Subcutaneous abdominal adipose tissue (tissue), 5 donors: ENCODE data around the gene TUBB1.
A peak's percentile ranks its signal among the peaks of the same experiment; 100 is the strongest.

Source experiments
- H3K27ac ChIP-seq: one replicate; pipeline ENCODE4 v1.7.0; 2013; ENCODE audit warnings: low read depth, mild to moderate bottlenecking, inconsistent platforms, low read length, moderate library complexity
- H3K27me3 ChIP-seq, 5 donors: one replicate each; pipeline ENCODE4 v1.7.0; 2013; ENCODE audit warnings: low read length in 5 of 5, inconsistent platforms in 1 of 5; ENCODE audit not compliant: control insufficient read depth in 5 of 5, insufficient read depth in 4 of 5
- H3K36me3 ChIP-seq, 5 donors: one replicate each; pipeline ENCODE4 v1.7.0; 2013; ENCODE audit warnings: low read length in 5 of 5; ENCODE audit not compliant: control insufficient read depth in 5 of 5, insufficient read depth in 5 of 5
- H3K4me1 ChIP-seq, 5 donors: one replicate each; pipeline ENCODE4 v1.7.0; 2013; ENCODE audit warnings: low read length in 5 of 5, mild to moderate bottlenecking in 3 of 5, moderate library complexity in 1 of 5; ENCODE audit not compliant: control insufficient read depth in 5 of 5, insufficient read depth in 5 of 5
- H3K4me3 ChIP-seq, 5 donors: one replicate each; pipeline ENCODE4 v1.7.0; 2013; ENCODE audit warnings: low read length in 5 of 5, low read depth in 1 of 5
- H3K9ac ChIP-seq, 5 donors: one replicate each; pipeline ENCODE4 v1.7.0; 2013; ENCODE audit warnings: low read length in 5 of 5, mild to moderate bottlenecking in 4 of 5, moderate library complexity in 3 of 5
- H3K9me3 ChIP-seq, 5 donors: one replicate each; pipeline ENCODE4 v1.7.0; 2013; ENCODE audit warnings: low read length in 5 of 5; ENCODE audit not compliant: control insufficient read depth in 5 of 5
- donor health status: healthy.
- donor health status: healthy.
- donor health status: healthy.
- donor health status: healthy.
- donor health status: healthy.

TUBB1 gene

GRCh38 chr20:59026904-59027740, 7.9 kb downstream of the TUBB1 start:
- Histone ChIP-seq H3K4me1 (peaks cover 4 to 49% (median 45%) of the 10 kb centered on the region in 5 donors), H3K9me3 (no peaks in the 10 kb centered on the region), H3K4me3 (no peak overlapping the region), H3K9ac (peak overlapping the region in 1 of 5 donors; percentile 47), H3K27me3 (no peaks in the 10 kb centered on the region), H3K36me3 (peaks cover 33 to 73% (median 58%) of the 10 kb centered on the region in 5 donors), H3K27ac (peak overlapping the region; percentile 7)

DNA sequence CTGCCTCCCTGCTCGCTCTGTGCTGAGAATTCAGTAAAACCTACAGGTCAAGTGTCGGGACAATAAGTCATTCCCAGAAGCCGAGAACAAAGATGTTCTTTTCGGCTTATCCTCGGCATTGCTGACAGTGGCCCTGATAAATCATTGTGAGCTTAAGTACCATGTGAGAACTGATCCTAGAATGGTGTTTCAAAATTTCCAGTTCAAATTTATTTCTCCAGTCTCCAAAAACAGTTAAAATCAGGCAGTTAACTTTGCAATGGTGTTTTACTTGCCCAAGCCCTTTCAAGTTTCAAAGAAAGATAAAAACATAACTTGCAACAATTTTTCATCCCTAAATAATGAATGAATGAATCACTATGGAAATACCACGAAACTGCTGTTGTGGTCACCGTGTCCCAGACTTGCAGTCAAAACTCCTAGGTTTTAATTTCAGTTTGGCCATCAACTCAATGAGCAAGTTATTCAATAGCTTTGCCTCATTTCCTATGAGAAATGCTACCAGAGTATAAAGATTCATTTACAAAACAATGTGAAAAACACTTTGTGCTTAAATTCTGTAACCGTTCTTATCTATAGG, 8.6 kb downstream of the TUBB1 start:
- H3K4me3 ChIP-seq, result no peak overlapping the region
- H3K9ac ChIP-seq, result peak overlapping the region in 1 of 5 donors; percentile 47
- H3K27me3 ChIP-seq, result no peaks in the 10 kb centered on the region
- H3K27ac ChIP-seq, result peak overlapping the region; percentile 7
- H3K9me3 ChIP-seq, result no peaks in the 10 kb centered on the region
- peaks cover 4 to 51% (median 49%) of the 10 kb centered on the region in 5 donors for H3K4me1 ChIP-seq
- peaks cover 33 to 68% (median 54%) of the 10 kb centered on the region in 5 donors for H3K36me3 ChIP-seq

- Histone ChIP-seq H3K27ac (no peak overlapping the region), H3K36me3 (peaks cover 33 to 61% (median 46%) of the 10 kb centered on the region in 5 donors), H3K27me3 (no peaks in the 10 kb centered on the region), H3K4me1 (peaks cover 4 to 53% (median 51%) of the 10 kb centered on the region in 5 donors), H3K9me3 (no peaks in the 10 kb centered on the region), H3K9ac (peak overlapping the region; percentile 10 to 63 (median 48)), H3K4me3 (no peak overlapping the region)
Observed at GRCh38 chr20:59028812-59029211, 9.6 kb downstream of the TUBB1 start.

DNA sequence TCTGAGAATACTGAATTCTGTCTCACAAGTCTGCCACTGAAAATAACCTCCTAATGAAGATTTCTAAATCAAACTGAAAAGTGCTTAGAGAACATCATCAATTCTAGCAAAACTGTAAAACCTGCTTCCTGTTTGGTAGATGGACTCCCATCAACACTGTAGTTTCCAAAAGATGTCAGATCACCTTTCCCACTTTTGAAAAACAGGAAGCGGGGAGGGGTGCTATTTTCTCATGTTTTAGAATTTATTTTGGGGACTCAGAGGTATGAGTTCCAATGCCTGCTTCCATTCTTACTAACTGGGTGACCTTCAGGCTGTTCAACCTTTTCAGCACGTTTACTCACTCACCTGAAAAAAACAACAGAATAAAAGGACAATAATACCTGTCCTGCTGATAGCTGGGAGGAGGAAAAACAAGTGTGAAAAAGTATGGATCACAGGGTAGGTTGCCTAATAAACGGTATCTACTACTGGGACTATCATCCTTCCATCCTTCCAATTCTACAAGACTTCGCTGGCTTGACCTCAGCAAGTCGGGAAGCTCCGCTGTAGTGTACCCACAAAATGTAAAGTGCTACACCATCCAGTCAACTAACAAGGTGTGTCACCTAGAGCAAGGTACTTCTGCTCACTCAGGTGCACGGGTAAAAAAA, 11.8 kb downstream of the TUBB1 start:
- H3K4me3 ChIP-seq, result peak overlapping the region; percentile 68 to 92 (median 82)
- peaks cover 4 to 52% (median 50%) of the 10 kb centered on the region in 5 donors for H3K4me1 ChIP-seq
- H3K27ac ChIP-seq, result peak overlapping the region; percentile 88
- H3K9me3 ChIP-seq, result no peaks in the 10 kb centered on the region
- peak overlapping the region in 4 of 5 donors; percentile 84 to 90 (median 86) for H3K9ac ChIP-seq
- peaks cover 35 to 57% (median 42%) of the 10 kb centered on the region in 5 donors for H3K36me3 ChIP-seq
- no peaks in the 10 kb centered on the region for H3K27me3 ChIP-seq

GRCh38 chr20:59031564-59032022, 12.4 kb downstream of the TUBB1 start:
- Histone ChIP-seq H3K27ac (peak overlapping the region; percentile 88), H3K36me3 (peaks cover 39 to 59% (median 44%) of the 10 kb centered on the region in 5 donors)

GRCh38 chr20:59032023-59032712, 12.9 kb downstream of the TUBB1 start, which contains the start of gene ATP5F1E:
Gene ATP5F1E (minus strand): TSS chr20:59032335. CDS start chr20:59032251, 84 bp downstream.
- peak within 1 kb of the TSS; percentile 68 to 92 (median 82) for H3K4me3 ChIP-seq
- H3K9ac ChIP-seq, result peak within 1 kb of the TSS; percentile 75 to 94 (median 90)
- no peaks in the 10 kb centered on the region for H3K27me3 ChIP-seq
- peak within 1 kb of the TSS; percentile 88 for H3K27ac ChIP-seq
- peaks cover 4 to 52% (median 46%) of the 10 kb centered on the region in 5 donors for H3K4me1 ChIP-seq
- H3K9me3 ChIP-seq, result no peaks in the 10 kb centered on the region
- peaks cover 41 to 61% (median 47%) of the 10 kb centered on the region in 5 donors for H3K36me3 ChIP-seq

More at GRCh38 chr20:59031564-59032022, 12.4 kb downstream of the TUBB1 start:
- no peaks in the 10 kb centered on the region for H3K27me3 ChIP-seq
- peak overlapping the region; percentile 42 to 90 (median 85) for H3K9ac ChIP-seq
- H3K9me3 ChIP-seq, result no peaks in the 10 kb centered on the region
- peak overlapping the region; percentile 68 to 92 (median 82) for H3K4me3 ChIP-seq
- peaks cover 4 to 52% (median 50%) of the 10 kb centered on the region in 5 donors for H3K4me1 ChIP-seq

DNA sequence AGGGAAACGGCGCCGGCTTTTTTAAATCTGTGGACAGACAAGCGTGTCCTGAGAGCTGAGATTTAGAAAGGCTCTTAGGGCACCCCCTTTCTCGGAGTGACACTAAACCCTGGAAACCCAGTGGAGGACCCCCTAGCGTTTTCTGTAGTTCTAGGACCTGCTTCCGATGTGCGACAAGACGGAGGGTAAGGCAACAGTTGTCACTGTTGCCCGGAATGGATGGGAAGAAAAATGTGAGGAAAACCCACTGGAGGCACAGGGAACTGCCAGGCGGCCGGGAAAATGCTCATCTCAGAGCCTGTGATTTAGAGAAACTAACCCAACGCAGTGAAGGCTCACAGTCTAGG, 13.5 kb downstream of the TUBB1 start:
- peaks cover 42 to 61% (median 49%) of the 10 kb centered on the region in 5 donors for H3K36me3 ChIP-seq

GRCh38 chr20:59033093-59033492, 13.9 kb downstream of the TUBB1 start:
- Histone ChIP-seq H3K27me3 (no peaks in the 10 kb centered on the region), H3K36me3 (peaks cover 43 to 62% (median 51%) of the 10 kb centered on the region in 5 donors), H3K4me3 (peak overlapping the region; percentile 68 to 92 (median 79)), H3K27ac (peak overlapping the region; percentile 88), H3K4me1 (peaks cover 3 to 42% (median 40%) of the 10 kb centered on the region in 5 donors), H3K9ac (peak overlapping the region in 3 of 5 donors; percentile 77 to 94 (median 78)), H3K9me3 (no peaks in the 10 kb centered on the region)

More for the DNA sequence above, 13.5 kb downstream of the TUBB1 start:
- H3K4me3 ChIP-seq, result peak overlapping the region; percentile 68 to 92 (median 79)
- H3K9me3 ChIP-seq, result no peaks in the 10 kb centered on the region
- peak overlapping the region; percentile 75 to 94 (median 78) for H3K9ac ChIP-seq
- H3K27ac ChIP-seq, result peak overlapping the region; percentile 88
- H3K27me3 ChIP-seq, result no peaks in the 10 kb centered on the region
- H3K4me1 ChIP-seq, result peaks cover 3 to 47% (median 43%) of the 10 kb centered on the region in 5 donors

DNA sequence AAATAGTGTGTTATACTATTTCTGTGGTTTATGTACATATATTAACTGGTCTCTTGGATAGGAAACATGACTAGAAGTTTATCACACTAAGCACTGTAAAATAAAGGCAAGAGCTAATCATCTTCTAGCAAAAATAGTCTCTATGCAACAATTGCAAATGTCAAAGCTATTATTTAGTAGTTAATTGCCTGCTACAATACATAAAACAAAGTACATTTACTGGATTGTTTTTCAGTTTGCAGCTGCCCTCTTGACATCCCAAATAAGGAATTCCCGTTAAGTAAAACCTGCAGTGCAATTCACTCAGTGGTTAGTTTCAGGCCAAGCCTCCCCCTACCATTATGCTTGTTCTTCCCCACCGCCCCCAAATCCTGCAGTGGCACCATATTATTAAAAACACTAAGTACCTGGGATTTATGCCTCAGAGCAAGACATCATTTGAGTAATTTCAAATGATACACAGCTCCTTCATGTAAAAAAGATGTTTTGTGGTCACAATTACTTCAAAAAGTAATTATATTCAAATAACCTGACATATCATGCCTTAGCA, 14.5 kb downstream of the TUBB1 start:
- Histone ChIP-seq H3K4me1 (peaks cover 3 to 36% (median 34%) of the 10 kb centered on the region in 5 donors), H3K27ac (no peak overlapping the region), H3K9ac (no peak overlapping the region), H3K27me3 (no peaks in the 10 kb centered on the region), H3K9me3 (no peaks in the 10 kb centered on the region), H3K4me3 (no peak overlapping the region), H3K36me3 (peaks cover 42 to 56% (median 50%) of the 10 kb centered on the region in 5 donors)
